ENCODE results near the gene COX6B2. TPM values are rescaled to one million over a fixed set of nuclear protein-coding genes. Genes with fewer than 3 reads are reported as not detected.

COX6B2 gene
- polyA plus RNA-seq, 1 of the 3 experiments (the other 2 are of a cell fraction), result 0.74 TPM

DNA sequence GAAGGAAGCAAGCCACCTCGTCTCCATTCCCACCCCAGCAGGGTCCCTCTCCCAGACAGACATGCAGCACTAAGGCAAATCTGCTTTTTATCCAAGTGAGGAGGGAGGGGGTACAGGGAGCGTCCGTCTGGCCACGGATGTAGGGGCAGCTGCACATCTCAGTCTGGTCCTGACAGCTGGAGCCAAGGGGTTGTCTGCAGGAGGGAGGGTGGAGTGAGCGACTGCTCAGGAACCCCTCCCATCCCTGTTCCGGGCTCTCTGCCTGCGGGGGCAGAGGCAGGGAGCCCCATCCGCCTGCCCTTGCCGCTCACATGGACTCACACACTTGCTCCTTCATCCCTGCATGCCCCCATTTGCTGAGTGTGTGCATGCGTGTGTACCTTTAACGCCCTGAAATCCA, 24.7 kb upstream of the COX6B2 start:
- H4K20me1 ChIP-seq (ENCODE audit: insufficient read depth), result no peaks in the 10 kb centered on the region
- no peak overlapping the region for H3K9ac ChIP-seq
- no peaks in the 10 kb centered on the region for H3K27me3 ChIP-seq (ENCODE audit: insufficient read depth)
- H3K36me3 ChIP-seq (replicated peaks in 1 of 2; ENCODE audit: control insufficient read depth in 1 of 2, insufficient read depth in 2 of 2, low read length in 1 of 2), result no peaks in the 10 kb centered on the region
- TF ChIP-seq SIN3A (IDR thresholded peaks at IDR 0.05; ENCODE audit: borderline replicate concordance, low read depth, low read length) (no peak), FOXJ3 (CRISPR knock-in tag; IDR thresholded peaks at IDR 0.05) (no peak), GATA2 (CRISPR knock-in tag; IDR thresholded peaks at IDR 0.05) (no peak), NFIC (IDR thresholded peaks at IDR 0.05; ENCODE audit: borderline replicate concordance) (no peak), FOSL2 (IDR thresholded peaks at IDR 0.05; ENCODE audit: borderline replicate concordance, low read depth) (no peak), CHD2 (IDR thresholded peaks at IDR 0.05; ENCODE audit: low read length, partially characterized antibody) (no peak), TAF1 (IDR thresholded peaks at IDR 0.05; ENCODE audit: borderline replicate concordance, low read depth, low read length) (no peak), EZH2phosphoT487 (IDR thresholded peaks at IDR 0.05; ENCODE audit: borderline replicate concordance, low read depth) (no peak), EP300 (IDR thresholded peaks at IDR 0.05; ENCODE audit: borderline replicate concordance in 1 of 2, low read depth in 1 of 2, low read length in 1 of 2) (no peak), MXI1 (IDR thresholded peaks at IDR 0.05; ENCODE audit: low read depth, low read length) (no peak), ELF1 (IDR thresholded peaks at IDR 0.05) (no peak), RCOR1 (IDR thresholded peaks at IDR 0.05; ENCODE audit: low read length) (no peak)
- TF ChIP-seq, protein P1, sequence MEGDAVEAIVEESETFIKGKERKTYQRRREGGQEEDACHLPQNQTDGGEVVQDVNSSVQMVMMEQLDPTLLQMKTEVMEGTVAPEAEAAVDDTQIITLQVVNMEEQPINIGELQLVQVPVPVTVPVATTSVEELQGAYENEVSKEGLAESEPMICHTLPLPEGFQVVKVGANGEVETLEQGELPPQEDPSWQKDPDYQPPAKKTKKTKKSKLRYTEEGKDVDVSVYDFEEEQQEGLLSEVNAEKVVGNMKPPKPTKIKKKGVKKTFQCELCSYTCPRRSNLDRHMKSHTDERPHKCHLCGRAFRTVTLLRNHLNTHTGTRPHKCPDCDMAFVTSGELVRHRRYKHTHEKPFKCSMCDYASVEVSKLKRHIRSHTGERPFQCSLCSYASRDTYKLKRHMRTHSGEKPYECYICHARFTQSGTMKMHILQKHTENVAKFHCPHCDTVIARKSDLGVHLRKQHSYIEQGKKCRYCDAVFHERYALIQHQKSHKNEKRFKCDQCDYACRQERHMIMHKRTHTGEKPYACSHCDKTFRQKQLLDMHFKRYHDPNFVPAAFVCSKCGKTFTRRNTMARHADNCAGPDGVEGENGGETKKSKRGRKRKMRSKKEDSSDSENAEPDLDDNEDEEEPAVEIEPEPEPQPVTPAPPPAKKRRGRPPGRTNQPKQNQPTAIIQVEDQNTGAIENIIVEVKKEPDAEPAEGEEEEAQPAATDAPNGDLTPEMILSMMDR (IDR thresholded peaks at IDR 0.05), result no peak
- H3K4me1 ChIP-seq (ENCODE audit: control insufficient read depth in 1 of 2, insufficient read depth in 2 of 2, low read depth in 1 of 2, low read length in 1 of 2), result peaks cover 2 to 12% of the 10 kb centered on the region in 2 experiments; a peak in 3 of 4 replicates
- H3K9me3 ChIP-seq, result no peaks in the 10 kb centered on the region
- no peak overlapping the region for H3K4me3 ChIP-seq (ENCODE audit: low read depth in 2 of 2, low read length in 1 of 2)
- ChIA-PET CTCF (no interaction called here), POLR2A (interaction anchor here (1.6 kb wide), 1 partner anchor 28 kb away, joined by 5 read pairs; no protein-coding TSS in a partner anchor)
- H3K9me2 ChIP-seq, result no peaks in the 10 kb centered on the region
- no peak overlapping the region for H3K27ac ChIP-seq (ENCODE audit: low read depth in 2 of 2, low read length in 1 of 2)
- no peak overlapping the region for H3K4me2 ChIP-seq
- DNase-seq, result peak; percentile 37
- 76% methylated on average over 7 of the region's 11 CpGs for WGBS (ENCODE audit: low lambda C conversion rate)
- no peaks in the 10 kb centered on the region for H3F3A ChIP-seq (replicated peaks; ENCODE audit: insufficient read depth)
- H3K79me2 ChIP-seq (ENCODE audit: insufficient read depth), result no peaks in the 10 kb centered on the region
- H2AFZ ChIP-seq (ENCODE audit: low read depth), result no peak overlapping the region

DNA sequence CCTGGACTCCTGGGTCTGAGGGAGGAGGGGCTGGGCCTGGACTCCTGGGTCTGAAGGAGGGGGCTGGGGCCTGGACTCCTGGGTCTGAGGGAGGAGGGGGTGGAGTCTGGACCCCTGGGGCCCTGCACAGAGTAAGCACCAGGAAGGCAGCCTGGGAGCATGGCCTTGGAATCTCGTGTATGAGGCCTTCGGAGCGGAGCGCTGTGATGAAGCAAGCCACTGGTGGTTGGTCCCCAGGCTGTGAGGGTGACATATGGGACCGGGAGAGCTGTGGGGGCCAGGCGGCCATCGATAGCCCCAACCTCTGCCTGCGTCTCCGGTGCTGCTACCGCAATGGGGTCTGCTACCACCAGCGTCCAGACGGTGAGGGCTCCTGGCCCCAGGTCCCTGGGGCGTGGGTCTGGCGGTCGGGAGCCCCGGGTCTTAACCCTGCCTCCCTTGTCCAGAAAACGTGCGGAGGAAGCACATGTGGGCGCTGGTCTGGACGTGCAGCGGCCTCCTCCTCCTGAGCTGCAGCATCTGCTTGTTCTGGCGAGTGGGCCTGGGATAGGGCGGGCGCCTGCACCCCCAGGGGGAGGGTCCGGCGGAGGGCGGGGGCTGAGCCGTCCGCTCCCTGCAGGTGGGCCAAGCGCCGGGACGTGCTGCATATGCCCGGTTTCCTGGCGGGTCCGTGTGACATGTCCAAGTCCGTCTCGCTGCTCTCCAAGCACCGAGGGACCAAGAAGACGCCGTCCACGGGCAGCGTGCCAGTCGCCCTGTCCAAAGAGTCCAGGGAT, 23.0 kb upstream of the COX6B2 start:
- H2AFZ ChIP-seq (ENCODE audit: low read depth), result no peak overlapping the region
- CTCF ChIA-PET, result interaction anchor here (0.9 to 1.0 kb wide), 2 partner anchors 40 to 236 kb away, joined by 3 read pairs; no protein-coding TSS in a partner anchor
- H3K27ac ChIP-seq (ENCODE audit: low read depth in 2 of 2, low read length in 1 of 2), result no peak overlapping the region
- WGBS (ENCODE audit: low lambda C conversion rate), result 80% methylated on average over 19 of the region's 43 CpGs
- peak; percentile 41 for DNase-seq
- no peaks in the 10 kb centered on the region for H3K9me2 ChIP-seq
- H3K36me3 ChIP-seq (replicated peaks in 1 of 2; ENCODE audit: control insufficient read depth in 1 of 2, insufficient read depth in 2 of 2, low read length in 1 of 2), result no peaks in the 10 kb centered on the region
- H3K9me3 ChIP-seq, result no peaks in the 10 kb centered on the region
- no peak overlapping the region for H3K9ac ChIP-seq
- no peaks in the 10 kb centered on the region for H3K27me3 ChIP-seq (ENCODE audit: insufficient read depth)
- H3K4me1 ChIP-seq (ENCODE audit: control insufficient read depth in 1 of 2, insufficient read depth in 2 of 2, low read depth in 1 of 2, low read length in 1 of 2), result peaks cover 16 to 18% of the 10 kb centered on the region in 2 experiments; a peak in 3 of 4 replicates
- POLR2A ChIA-PET, result interaction anchor here (1.2 kb wide), 1 partner anchor 38 kb away, joined by 3 read pairs; the partner anchor contains the start of gene KMT5C
- no peak overlapping the region for H3K4me3 ChIP-seq (ENCODE audit: low read depth in 2 of 2, low read length in 1 of 2)
- peaks cover under 1% of the 10 kb centered on the region for H3F3A ChIP-seq (replicated peaks; ENCODE audit: insufficient read depth)
- no peaks in the 10 kb centered on the region for H4K20me1 ChIP-seq (ENCODE audit: insufficient read depth)
- H3K79me2 ChIP-seq (ENCODE audit: insufficient read depth), result no peaks in the 10 kb centered on the region
- H3K4me2 ChIP-seq, result no peak overlapping the region
- TF ChIP-seq POLR2AphosphoS5 (IDR thresholded peaks at IDR 0.05; ENCODE audit: low read depth, low read length) (no peak), TEAD4 (IDR thresholded peaks at IDR 0.05; ENCODE audit: borderline replicate concordance, insufficient read depth) (no peak), EZH2phosphoT487 (IDR thresholded peaks at IDR 0.05; ENCODE audit: borderline replicate concordance, low read depth) (no peak), RFX5 (IDR thresholded peaks at IDR 0.05; ENCODE audit: low read length) (no peak), FOXM1 (IDR thresholded peaks at IDR 0.05; ENCODE audit: low read depth) (no peak), YY1 (IDR thresholded peaks at IDR 0.05; ENCODE audit: low read depth) (no peak), EP300 (IDR thresholded peaks at IDR 0.05; ENCODE audit: borderline replicate concordance in 1 of 2, low read depth in 1 of 2, low read length in 1 of 2) (no peak), SIN3A (IDR thresholded peaks at IDR 0.05; ENCODE audit: borderline replicate concordance, low read depth, low read length) (no peak), RCOR1 (IDR thresholded peaks at IDR 0.05; ENCODE audit: low read length) (no peak)
- TF ChIP-seq, protein P1 (IDR thresholded peaks at IDR 0.05), result no peak
- TF ChIP-seq, protein P2, sequence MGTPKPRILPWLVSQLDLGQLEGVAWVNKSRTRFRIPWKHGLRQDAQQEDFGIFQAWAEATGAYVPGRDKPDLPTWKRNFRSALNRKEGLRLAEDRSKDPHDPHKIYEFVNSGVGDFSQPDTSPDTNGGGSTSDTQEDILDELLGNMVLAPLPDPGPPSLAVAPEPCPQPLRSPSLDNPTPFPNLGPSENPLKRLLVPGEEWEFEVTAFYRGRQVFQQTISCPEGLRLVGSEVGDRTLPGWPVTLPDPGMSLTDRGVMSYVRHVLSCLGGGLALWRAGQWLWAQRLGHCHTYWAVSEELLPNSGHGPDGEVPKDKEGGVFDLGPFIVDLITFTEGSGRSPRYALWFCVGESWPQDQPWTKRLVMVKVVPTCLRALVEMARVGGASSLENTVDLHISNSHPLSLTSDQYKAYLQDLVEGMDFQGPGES (IDR thresholded peaks at IDR 0.05; ENCODE audit: low read depth, low read length), result no peak
- TF ChIP-seq, protein P3, sequence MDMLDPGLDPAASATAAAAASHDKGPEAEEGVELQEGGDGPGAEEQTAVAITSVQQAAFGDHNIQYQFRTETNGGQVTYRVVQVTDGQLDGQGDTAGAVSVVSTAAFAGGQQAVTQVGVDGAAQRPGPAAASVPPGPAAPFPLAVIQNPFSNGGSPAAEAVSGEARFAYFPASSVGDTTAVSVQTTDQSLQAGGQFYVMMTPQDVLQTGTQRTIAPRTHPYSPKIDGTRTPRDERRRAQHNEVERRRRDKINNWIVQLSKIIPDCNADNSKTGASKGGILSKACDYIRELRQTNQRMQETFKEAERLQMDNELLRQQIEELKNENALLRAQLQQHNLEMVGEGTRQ (IDR thresholded peaks at IDR 0.05; ENCODE audit: borderline replicate concordance, low read depth, low read length), result no peak
